Measurements from ENCODE around the gene DSP. TPM values are rescaled to one million over a fixed set of nuclear protein-coding genes. Genes with fewer than 3 reads are reported as not detected.

DSP gene
- total RNA-seq, 1 experiment from 2014 or later = 227 TPM

GRCh38 chr6:7631466-7631865 is 90.0 kb downstream of the DSP start:
- ChIA-PET CTCF (interaction anchor here (0.6 to 1.3 kb wide), 2 partner anchors 15 to 21 kb away, joined by 3 to 5 read pairs; no protein-coding TSS in a partner anchor), POLR2A (no interaction called here)
- H3K27me3 Mint-ChIP-seq (ENCODE audit: insufficient read depth, unreplicated experiment) = no peaks in the 10 kb centered on the region

DNA sequence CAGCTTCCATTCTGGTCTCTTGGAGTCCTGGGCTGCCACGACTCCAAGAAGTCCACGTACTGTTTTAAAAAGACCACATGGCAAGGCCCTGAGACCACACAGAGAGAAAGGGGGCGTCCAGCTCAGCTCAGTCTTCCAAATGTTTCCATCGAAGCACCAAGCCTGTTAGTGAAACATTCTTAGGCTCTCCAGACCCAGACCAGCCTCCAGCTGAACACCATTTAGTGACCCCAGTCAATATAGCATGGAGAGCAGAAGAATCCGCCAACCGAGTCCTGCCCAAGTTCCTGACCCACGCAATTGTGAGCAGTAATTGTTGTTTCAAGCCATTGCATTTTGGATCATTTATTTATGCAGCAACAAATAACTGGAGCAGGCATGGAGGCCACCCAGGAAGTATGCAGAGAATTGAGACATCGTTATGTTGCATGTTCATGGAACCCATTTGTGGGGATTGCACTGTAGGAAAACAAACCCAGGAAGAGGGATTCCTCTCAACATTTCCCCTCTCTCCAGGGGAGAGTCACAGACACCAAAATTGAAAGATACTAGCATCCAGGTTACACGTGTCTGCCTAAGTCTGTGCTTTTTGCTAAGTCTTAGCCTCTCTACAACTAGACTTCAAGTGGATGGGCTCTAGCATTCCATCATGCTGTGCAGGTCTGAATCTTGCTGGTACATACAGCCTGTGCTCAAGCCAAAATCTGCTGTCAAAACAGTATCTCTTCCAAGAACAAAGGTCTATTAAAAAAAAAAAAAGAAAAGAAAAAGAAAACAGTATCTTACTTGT is 91.2 kb downstream of the DSP start:
- H3K9me3 Mint-ChIP-seq (ENCODE audit: unreplicated experiment) = peaks cover 3% of the 10 kb centered on the region
- CTCF ChIA-PET = no interaction called here
- no peak for DNase-seq (ENCODE audit: unreplicated experiment)
- no peak overlapping the region for H3K4me3 Mint-ChIP-seq (ENCODE audit: unreplicated experiment)
- BruUV-seq (replicated peaks) = no TSS peak
- no peaks in the 10 kb centered on the region for H3K36me3 Mint-ChIP-seq (ENCODE audit: insufficient read depth, unreplicated experiment)
- no peak for TF ChIP-seq CTCF (IDR thresholded peaks at IDR 0.05; ENCODE audit: unreplicated experiment)
- H3K27me3 Mint-ChIP-seq (ENCODE audit: insufficient read depth, unreplicated experiment) = no peaks in the 10 kb centered on the region
- H3K27ac Mint-ChIP-seq (ENCODE audit: low read depth, unreplicated experiment) = no peak overlapping the region
- POLR2A ChIA-PET = no interaction called here
- H3K4me1 Mint-ChIP-seq (ENCODE audit: insufficient read depth, unreplicated experiment) = no peaks in the 10 kb centered on the region
- intact Hi-C loops (cut with micrococcal nuclease) = no loop called here

More at GRCh38 chr6:7631466-7631865, 90.0 kb downstream of the DSP start:
- intact Hi-C loops (cut with micrococcal nuclease) = no loop called here
- Mint-ChIP-seq H3K4me1 (ENCODE audit: insufficient read depth, unreplicated experiment) (no peaks in the 10 kb centered on the region), H3K27ac (ENCODE audit: low read depth, unreplicated experiment) (no peak overlapping the region), H3K4me3 (ENCODE audit: unreplicated experiment) (no peak overlapping the region), H3K9me3 (ENCODE audit: unreplicated experiment) (peaks cover 7% of the 10 kb centered on the region), H3K36me3 (ENCODE audit: insufficient read depth, unreplicated experiment) (no peaks in the 10 kb centered on the region)
- DNase-seq (ENCODE audit: unreplicated experiment) = no peak
- no TSS peak for BruUV-seq (replicated peaks)
- no peak for TF ChIP-seq CTCF (IDR thresholded peaks at IDR 0.05; ENCODE audit: unreplicated experiment)

DNA sequence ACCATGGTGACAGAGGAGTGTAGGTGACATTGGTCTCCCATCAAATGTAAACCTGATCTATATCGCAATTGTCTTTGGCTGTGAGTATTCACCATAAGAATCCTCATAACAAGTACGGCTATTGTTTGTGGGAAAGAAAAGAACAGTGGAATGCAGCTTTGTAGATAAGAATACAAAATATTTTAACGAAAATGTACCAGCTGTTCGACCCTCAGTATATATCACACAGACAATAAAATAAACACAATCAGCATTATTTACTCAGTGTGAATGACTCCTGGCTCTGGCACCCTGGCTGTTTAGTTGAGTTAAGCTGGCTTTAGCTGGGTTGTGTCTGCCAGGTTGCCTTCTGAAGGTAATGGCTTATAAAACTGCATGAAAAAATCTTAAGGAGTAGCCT is 91.9 kb downstream of the DSP start:
- CTCF ChIA-PET = no interaction called here

DNA sequence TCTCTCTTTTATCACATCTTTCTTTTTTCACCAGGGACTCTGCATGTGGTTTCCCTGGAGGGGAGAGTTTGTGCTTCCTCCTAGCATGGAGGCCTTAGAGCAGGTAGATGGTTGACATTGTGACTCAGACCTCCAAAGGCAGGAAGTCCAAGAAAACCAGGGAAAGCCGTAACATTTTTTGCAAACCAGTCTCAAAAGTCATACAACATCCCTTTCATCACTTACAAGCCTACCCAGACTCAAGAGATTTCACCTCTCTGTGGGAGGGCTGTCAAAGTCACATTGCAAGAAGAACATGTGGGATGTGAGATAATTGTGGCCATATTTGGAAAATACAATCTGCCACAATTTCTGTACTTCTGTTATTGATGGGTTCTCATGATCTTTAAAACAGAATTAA is 94.7 kb downstream of the DSP start:
- intact Hi-C loops (cut with micrococcal nuclease) = no loop called here
- H3K36me3 Mint-ChIP-seq (ENCODE audit: insufficient read depth, unreplicated experiment) = peaks cover 4% of the 10 kb centered on the region
- no peak for DNase-seq (ENCODE audit: unreplicated experiment)
- H3K4me3 Mint-ChIP-seq (ENCODE audit: unreplicated experiment) = no peak overlapping the region
- H3K4me1 Mint-ChIP-seq (ENCODE audit: insufficient read depth, unreplicated experiment) = peaks cover 6% of the 10 kb centered on the region
- no peak overlapping the region for H3K27ac Mint-ChIP-seq (ENCODE audit: low read depth, unreplicated experiment)
- ChIA-PET CTCF (no interaction called here), POLR2A (no interaction called here)
- no peak for TF ChIP-seq CTCF (IDR thresholded peaks at IDR 0.05; ENCODE audit: unreplicated experiment)
- no TSS peak for BruUV-seq (replicated peaks)
- no peaks in the 10 kb centered on the region for H3K9me3 Mint-ChIP-seq (ENCODE audit: unreplicated experiment)
- H3K27me3 Mint-ChIP-seq (ENCODE audit: insufficient read depth, unreplicated experiment) = no peaks in the 10 kb centered on the region

More for the DNA sequence above, 91.9 kb downstream of the DSP start:
- Mint-ChIP-seq H3K4me1 (ENCODE audit: insufficient read depth, unreplicated experiment) (no peaks in the 10 kb centered on the region), H3K9me3 (ENCODE audit: unreplicated experiment) (no peaks in the 10 kb centered on the region), H3K36me3 (ENCODE audit: insufficient read depth, unreplicated experiment) (no peaks in the 10 kb centered on the region), H3K27me3 (ENCODE audit: insufficient read depth, unreplicated experiment) (no peaks in the 10 kb centered on the region), H3K27ac (ENCODE audit: low read depth, unreplicated experiment) (no peak overlapping the region), H3K4me3 (ENCODE audit: unreplicated experiment) (no peak overlapping the region)
- no peak for DNase-seq (ENCODE audit: unreplicated experiment)
- POLR2A ChIA-PET = interaction anchor here (0.7 kb wide), 1 partner anchor 23 kb away, joined by 3 read pairs; no protein-coding TSS in a partner anchor
- intact Hi-C loops (cut with micrococcal nuclease) = no loop called here
- BruUV-seq (replicated peaks) = no TSS peak
- TF ChIP-seq CTCF (IDR thresholded peaks at IDR 0.05; ENCODE audit: unreplicated experiment) = no peak

Other genes starting within 250 kb of the DSP start
- 318 and 396 TPM in 2 replicates for gene SSR1, start 228.5 kb upstream of the DSP start, total RNA-seq (2022)
- gene CAGE1, start 151.9 kb upstream of the DSP start, total RNA-seq (2022) = 0.33 and 0.47 TPM in 2 replicates
- 34.2 and 40.9 TPM in 2 replicates for gene RIOK1, start 151.9 kb upstream of the DSP start, total RNA-seq (2022)
- gene SNRNP48, start 48.5 kb downstream of the DSP start, total RNA-seq (2022) = 10.2 and 11.2 TPM in 2 replicates
- 0.12 and 0.56 TPM in 2 replicates for gene BMP6, start 184.4 kb downstream of the DSP start, total RNA-seq (2022)